Small intestine (tissue), 7 donors: ENCODE measurements around the gene SMTNL2. TPM values are rescaled to one million over a fixed set of nuclear protein-coding genes. Genes with fewer than 3 reads are reported as not detected.
A peak's percentile ranks its signal among the peaks of the same experiment; 100 is the strongest.
"Not testable (repeated sequence)": the region's sequence is repeated elsewhere in the genome, so short reads cannot be mapped to it uniquely, and the experiment has no call there.

Experiments
- DNase-seq, 2 donors: peaks; one replicate each; pipeline versions ENCODE4 v3.0.0 to v3.0.0-alpha.2; 2013
- FAIRE-seq: peaks from 2 replicates; lab custom pipeline; 2012; peaks lifted over from hg19 to GRCh38; lab: Jason Lieb, UNC
- H3K27ac ChIP-seq, 3 donors: one replicate each; pipeline ENCODE4 v1.5.1; 2013; ENCODE audit warnings: low read length in 2 of 3, mild to moderate bottlenecking in 2 of 3, control low read depth in 1 of 3, inconsistent platforms in 1 of 3, low read depth in 1 of 3, moderate library complexity in 1 of 3
- H3K27me3 ChIP-seq, 3 donors: one replicate each; pipeline ENCODE4 v1.6.1; 2013; ENCODE audit warnings: low read length in 3 of 3, inconsistent platforms in 1 of 3; ENCODE audit not compliant: control insufficient read depth in 3 of 3, insufficient read depth in 3 of 3
- H3K36me3 ChIP-seq, 3 donors: one replicate each; pipeline ENCODE4 v1.6.1; 2013; ENCODE audit warnings: low read length in 3 of 3, inconsistent platforms in 1 of 3, low read depth in 1 of 3, mild to moderate bottlenecking in 1 of 3, moderate library complexity in 1 of 3; ENCODE audit not compliant: control insufficient read depth in 3 of 3, insufficient read depth in 2 of 3
- H3K4me1 ChIP-seq, 3 donors: one replicate each; pipeline ENCODE4 v1.6.1; 2013; ENCODE audit warnings: low read length in 2 of 3, inconsistent platforms in 1 of 3, low read depth in 1 of 3, mild to moderate bottlenecking in 1 of 3, moderate library complexity in 1 of 3; ENCODE audit not compliant: control insufficient read depth in 3 of 3, insufficient read depth in 2 of 3
- H3K4me3 ChIP-seq, 3 donors: one replicate each; pipeline ENCODE4 v1.5.1; 2013; ENCODE audit warnings: low read length in 3 of 3, control low read depth in 1 of 3, inconsistent platforms in 1 of 3, low read depth in 1 of 3, mild to moderate bottlenecking in 1 of 3, moderate library complexity in 1 of 3
- H3K9me3 ChIP-seq, 2 donors: one replicate each; pipeline ENCODE4 v1.6.1; 2013; ENCODE audit warnings: low read depth in 1 of 2, low read length in 1 of 2; ENCODE audit not compliant: control insufficient read depth in 2 of 2, insufficient read depth in 1 of 2
- WGBS, 3 donors: extraction: QIAGEN DNeasy Blood & Tissue Kit; methylation state at CpG; one replicate each; pipeline ENCODE4 v1.1.7; 2013; 5-methylcytosine and 5-hydroxymethylcytosine counted together
- polyA plus RNA-seq, 4 donors: library from polyadenylated mRNA; stranded (reverse) in 3 of 4; unstranded in 1 of 4; fragments of 200-250 nt in 3 of 4; fragments of 120-200 nt in 1 of 4; gene quantifications; one replicate each; pipeline versions ENCODE4 v1.2.1 to v1.2.3, GENCODE V29; 2013
- donor health status: healthy with polysubstance abuse.
- donor health status: control.
- donor health status: control.
- donor health status: Bipolar disorder and iron deficiency.
- donor health status: healthy.

Gene SMTNL2
- polyA plus RNA-seq, 4 donors, result 1.5 to 10.4 TPM; not detected in 2

- Histone ChIP-seq H3K36me3 (peaks cover 0 to 56% (median 0%) of the 10 kb centered on the region in 3 donors), H3K27me3 (no peaks in the 10 kb centered on the region), H3K27ac (no peak overlapping the region), H3K9me3 (no peaks in the 10 kb centered on the region), H3K4me1 (peaks cover 0 to 18% (median 0%) of the 10 kb centered on the region in 3 donors), H3K4me3 (no peak overlapping the region)
- 84 to 90% (median 88%) methylated on average over 7 of the region's 7 CpGs for WGBS, 3 donors
- DNase-seq (no peak), FAIRE-seq (no peak)
Observed at GRCh38 chr17:4594406-4594805, 10.1 kb downstream of the SMTNL2 start.

GRCh38 chr17:4594931-4595684 is 10.8 kb downstream of the SMTNL2 start:
- Histone ChIP-seq H3K27ac (no peak overlapping the region), H3K4me3 (no peak overlapping the region), H3K36me3 (peaks cover 0 to 58% (median 0%) of the 10 kb centered on the region in 3 donors), H3K4me1 (peaks cover 0 to 25% (median 0%) of the 10 kb centered on the region in 3 donors), H3K9me3 (no peaks in the 10 kb centered on the region), H3K27me3 (no peaks in the 10 kb centered on the region)
- 20 to 36% (median 22%) methylated on average over 29 of the region's 29 CpGs for WGBS, 3 donors
- DNase-seq (peak; percentile 47 to 73), FAIRE-seq (no peak)

- not testable (repeated sequence) for FAIRE-seq, H3K27ac ChIP-seq, H3K4me3 ChIP-seq, H3K27me3 ChIP-seq, H3K9me3 ChIP-seq, DNase-seq
- Histone ChIP-seq H3K4me1 (peaks cover 0 to 32% (median 0%) of the 10 kb centered on the region in 3 donors), H3K36me3 (peaks cover 0 to 60% (median 0%) of the 10 kb centered on the region in 3 donors)
- WGBS, 3 donors, result 78 to 84% (median 81%) methylated on average over 19 to 23 of the region's 23 CpGs
Observed at GRCh38 chr17:4595685-4596342, 11.5 kb downstream of the SMTNL2 start.

- no peak overlapping the region for H3K27ac ChIP-seq
- no peak overlapping the region for H3K4me3 ChIP-seq
- H3K9me3 ChIP-seq, result no peaks in the 10 kb centered on the region
- H3K36me3 ChIP-seq, result peaks cover 0 to 59% (median 0%) of the 10 kb centered on the region in 3 donors
- no peaks in the 10 kb centered on the region for H3K27me3 ChIP-seq
- DNase-seq (no peak), FAIRE-seq (no peak)
- WGBS, 3 donors, result 93 to 95% (median 94%) methylated on average over 34 to 36 of the region's 36 CpGs
- peaks cover 0 to 35% (median 0%) of the 10 kb centered on the region in 3 donors for H3K4me1 ChIP-seq
Observed at GRCh38 chr17:4596636-4597380, 12.5 kb downstream of the SMTNL2 start.

GRCh38 chr17:4597975-4598374 is 13.6 kb downstream of the SMTNL2 start:
- 68 to 82% (median 70%) methylated on average over 13 of the region's 13 CpGs for WGBS, 3 donors
- Histone ChIP-seq H3K4me1 (peaks cover 0 to 35% (median 0%) of the 10 kb centered on the region in 3 donors), H3K27ac (no peak overlapping the region), H3K27me3 (no peaks in the 10 kb centered on the region), H3K4me3 (no peak overlapping the region), H3K36me3 (peaks cover 0 to 56% (median 0%) of the 10 kb centered on the region in 3 donors), H3K9me3 (no peaks in the 10 kb centered on the region)
- FAIRE-seq (no peak), DNase-seq (no peak)

- no peaks in the 10 kb centered on the region for H3K27me3 ChIP-seq
- H3K9me3 ChIP-seq, result no peaks in the 10 kb centered on the region
- DNase-seq (peak in 1 of 2 donors; percentile 27), FAIRE-seq (no peak)
- peaks cover 0 to 35% (median 0%) of the 10 kb centered on the region in 3 donors for H3K4me1 ChIP-seq
- peak overlapping the region in 2 of 3 donors; percentile 4 to 55 for H3K27ac ChIP-seq
- no peak overlapping the region for H3K4me3 ChIP-seq
- H3K36me3 ChIP-seq, result peaks cover 0 to 47% (median 0%) of the 10 kb centered on the region in 3 donors
- 79 to 87% (median 84%) methylated on average over 18 to 20 of the region's 20 CpGs for WGBS, 3 donors
Observed at GRCh38 chr17:4598776-4599504, 14.6 kb downstream of the SMTNL2 start.

- peaks cover 0 to 47% (median 0%) of the 10 kb centered on the region in 3 donors for H3K36me3 ChIP-seq
- H3K27me3 ChIP-seq, result no peaks in the 10 kb centered on the region
- WGBS, 3 donors, result 52 to 59% (median 54%) methylated on average over 24 to 25 of the region's 25 CpGs
- DNase-seq, result peak in 1 of 2 donors; percentile 71
- FAIRE-seq, result no peak
- peaks cover 0 to 31% (median 0%) of the 10 kb centered on the region in 3 donors for H3K4me1 ChIP-seq
- H3K4me3 ChIP-seq, result no peak overlapping the region
- peak overlapping the region in 2 of 3 donors; percentile 55 for H3K27ac ChIP-seq
- H3K9me3 ChIP-seq, result no peaks in the 10 kb centered on the region
Observed at GRCh38 chr17:4599505-4600281, 15.4 kb downstream of the SMTNL2 start.
